ENCODE data around the gene MAPRE3.

The MAPRE3 gene

DNA sequence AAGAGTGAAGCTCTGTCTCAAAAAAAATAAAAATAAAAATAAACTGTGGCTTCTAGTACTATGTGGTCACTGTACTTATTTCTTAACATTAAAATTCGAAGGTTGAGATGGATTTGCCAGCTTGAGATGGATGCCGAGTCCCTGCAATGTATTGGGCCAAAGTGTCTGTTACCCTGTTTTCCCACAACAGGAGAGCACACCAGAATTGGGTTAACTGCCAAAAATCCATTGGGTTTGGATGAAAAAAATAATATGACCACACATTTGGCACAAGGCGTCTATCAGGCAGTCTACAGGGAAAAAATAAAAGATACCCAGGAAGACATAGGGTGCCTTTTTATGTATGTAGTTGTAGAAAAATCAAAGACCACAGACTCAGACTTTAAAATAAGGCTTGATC is 19.2 kb upstream of the MAPRE3 start:
- DNase-seq = no peak

DNA sequence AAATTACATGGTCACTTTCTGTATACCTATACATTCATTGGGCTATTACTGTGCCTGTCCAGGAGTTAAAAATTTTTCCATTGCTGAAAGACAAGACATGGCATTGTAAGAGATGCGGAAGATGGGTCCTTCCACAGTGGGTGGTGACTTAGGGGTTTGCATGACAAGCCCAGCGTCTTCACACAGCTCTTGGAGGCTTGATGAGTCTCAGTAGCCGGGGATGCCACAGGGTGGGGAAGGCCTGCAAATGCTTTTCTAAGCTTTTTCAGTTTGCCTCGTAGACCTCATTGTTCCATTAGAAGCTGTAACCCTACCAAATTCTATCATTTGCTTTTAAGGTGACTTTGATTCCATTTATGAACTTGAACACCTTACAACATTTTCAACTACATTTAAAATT is 18.1 kb upstream of the MAPRE3 start:
- no peak for DNase-seq

DNA sequence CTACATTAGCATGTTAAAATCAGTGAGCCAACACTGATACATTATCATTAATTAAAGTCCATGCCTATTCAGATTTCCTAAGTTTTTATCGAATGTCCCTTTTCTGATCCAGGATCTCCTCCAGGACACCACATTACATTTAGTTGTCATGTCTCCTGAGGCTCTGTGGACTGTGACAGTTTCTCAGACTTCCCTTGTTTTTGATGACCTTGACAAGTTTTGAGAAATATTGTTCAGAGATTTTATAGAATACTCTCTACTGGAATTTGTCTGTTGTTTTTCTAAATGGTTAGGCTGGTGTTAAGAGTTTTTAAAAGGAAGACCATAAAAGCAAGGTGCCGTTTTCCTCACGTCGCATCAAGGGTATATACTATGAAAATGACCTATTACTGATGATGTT is 16.3 kb upstream of the MAPRE3 start:
- no peak for DNase-seq

DNA sequence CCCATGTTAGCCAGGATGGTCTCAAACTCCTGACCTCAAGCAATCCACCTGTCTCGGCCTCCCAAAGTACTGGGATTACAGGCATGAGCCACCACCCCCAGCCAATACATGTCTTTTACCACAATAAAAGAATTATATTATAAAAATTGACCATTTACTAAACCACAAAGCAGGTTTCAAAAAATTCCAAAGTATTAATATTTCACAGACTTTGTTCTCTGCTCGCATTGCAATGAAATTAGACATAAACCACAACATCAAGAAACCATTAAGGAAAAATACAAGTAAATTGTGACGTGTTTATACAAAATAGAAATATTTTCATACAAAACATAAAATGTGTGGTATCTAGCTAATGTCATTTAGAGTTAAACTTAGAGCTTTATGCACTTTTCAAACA is 13.4 kb upstream of the MAPRE3 start:
- DNase-seq = no peak

DNA sequence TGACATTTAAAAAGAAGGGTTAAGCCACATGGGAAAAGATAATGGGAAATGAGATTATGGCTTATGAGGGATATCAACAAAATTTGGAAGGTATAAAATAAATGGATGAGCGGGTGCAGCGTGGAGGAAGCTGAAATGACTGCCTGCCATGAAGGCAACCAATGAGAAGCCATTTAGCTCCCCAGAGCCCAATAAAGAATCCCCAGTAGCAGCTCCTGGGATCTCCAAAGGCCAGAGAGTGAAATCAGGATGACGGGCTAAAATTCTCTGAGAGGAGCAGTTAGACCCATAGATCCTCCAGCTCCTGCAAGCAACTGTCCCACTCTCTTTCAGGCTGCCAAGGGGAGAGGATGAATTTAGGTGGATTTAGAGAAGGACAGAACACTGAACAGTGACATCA is 12.9 kb upstream of the MAPRE3 start:
- DNase-seq = no peak

DNA sequence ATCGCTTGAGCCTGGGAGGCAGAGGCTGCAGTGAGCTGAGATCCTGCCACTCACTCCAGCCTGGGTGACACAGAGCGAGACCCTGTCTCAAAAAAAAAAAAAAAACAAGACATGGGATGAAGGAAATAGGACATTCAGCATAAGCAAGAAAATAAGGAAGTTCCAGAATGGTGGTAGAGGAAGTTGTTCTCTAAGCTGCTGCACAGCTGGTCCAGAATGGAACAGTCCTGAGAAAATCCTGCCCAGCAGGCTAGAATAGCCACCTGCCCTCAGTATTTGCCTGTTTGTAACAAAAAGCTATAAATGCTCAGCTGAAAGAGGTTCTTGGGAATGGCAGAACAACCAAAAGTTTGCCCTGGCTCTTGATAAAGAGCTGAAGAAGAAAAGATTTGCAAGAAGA is 11.1 kb upstream of the MAPRE3 start:
- no peak for DNase-seq

DNA sequence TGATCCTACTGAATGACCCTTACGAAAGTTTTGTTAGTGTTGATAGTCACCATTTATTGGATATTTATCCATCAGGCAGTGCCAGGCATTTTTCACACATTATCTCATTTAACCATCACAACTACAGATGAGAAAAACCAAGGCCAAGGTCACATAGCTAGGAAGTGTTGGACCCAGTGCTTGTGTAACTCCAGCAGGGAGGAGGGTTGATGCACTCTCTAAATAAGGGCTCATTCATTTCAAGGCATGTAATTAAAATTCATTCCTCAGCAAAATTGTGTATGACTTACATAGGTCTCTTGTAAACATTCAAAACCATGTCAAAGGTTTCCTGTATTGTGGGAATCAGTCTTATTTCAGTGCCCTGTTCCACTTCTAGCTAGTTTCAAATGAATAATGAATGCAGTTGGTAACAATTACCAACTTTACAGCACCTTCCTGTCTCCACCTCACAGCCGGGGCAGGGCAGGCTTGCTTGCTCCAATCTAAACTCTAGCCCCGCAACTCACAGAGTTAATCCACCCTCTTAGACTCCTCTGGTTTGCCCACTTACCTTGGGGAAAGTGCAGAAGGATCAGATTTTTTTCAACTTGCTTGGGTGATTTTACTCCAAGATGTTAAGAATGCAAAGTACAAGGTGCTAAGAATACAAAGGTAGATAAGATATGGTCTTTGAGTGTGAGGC is 5.8 kb upstream of the MAPRE3 start:
- DNase-seq = no peak

DNA sequence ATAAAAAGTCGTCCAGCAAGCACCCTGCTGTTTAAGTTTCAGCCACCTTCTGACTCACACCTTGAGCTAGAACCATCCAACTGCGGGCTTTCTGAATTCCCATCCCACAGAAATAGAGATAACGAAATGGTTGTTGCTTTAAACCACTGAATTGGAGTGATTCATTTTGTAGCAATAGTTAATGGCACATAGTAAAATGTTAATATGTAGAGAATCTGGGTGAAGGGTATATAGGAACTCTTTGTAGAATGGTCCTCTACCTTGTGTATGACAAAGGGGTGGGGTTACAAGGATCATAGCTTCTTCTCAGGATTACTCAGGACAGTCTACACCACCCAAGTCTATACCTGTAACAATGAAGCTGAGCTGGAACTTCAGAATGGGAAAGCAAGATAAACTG is 2.4 kb upstream of the MAPRE3 start:
- DNase-seq = no peak

DNA sequence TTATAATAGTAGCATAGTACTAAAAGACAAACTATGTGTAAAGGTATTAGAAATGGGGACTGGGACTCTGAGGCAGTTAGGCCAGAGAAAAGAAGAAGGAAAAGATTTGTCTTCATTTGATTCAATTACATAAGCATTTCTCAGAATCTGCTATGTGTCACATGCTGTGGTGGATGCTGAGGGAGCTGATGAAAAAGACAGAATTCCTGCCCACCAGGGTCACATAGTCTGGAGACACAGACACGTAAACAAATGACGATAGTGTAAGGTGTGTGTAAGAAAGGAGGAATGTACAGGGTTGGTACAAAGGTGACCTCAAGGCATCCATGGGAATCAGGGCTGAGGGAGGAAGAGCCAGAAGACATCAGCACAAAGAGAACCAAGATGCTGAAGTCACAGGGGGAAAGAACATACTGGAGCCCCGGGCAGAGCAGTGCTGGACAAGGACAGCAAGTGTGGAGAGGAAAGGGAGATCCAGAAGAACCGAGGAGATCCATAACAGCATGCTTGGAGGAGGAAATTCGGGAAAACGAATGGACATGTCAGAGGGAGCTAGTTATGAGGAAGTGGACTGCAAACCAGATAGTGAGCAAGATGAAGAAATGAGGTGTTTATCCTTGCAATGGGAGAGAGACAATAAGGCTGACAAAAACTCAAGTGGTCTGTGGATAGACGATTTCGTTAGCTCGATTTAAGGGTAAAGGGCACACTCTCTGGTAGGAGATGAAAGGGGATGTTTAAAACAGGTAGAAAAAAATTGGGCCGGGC is 1.2 kb upstream of the MAPRE3 start:
- no peak for DNase-seq

DNA sequence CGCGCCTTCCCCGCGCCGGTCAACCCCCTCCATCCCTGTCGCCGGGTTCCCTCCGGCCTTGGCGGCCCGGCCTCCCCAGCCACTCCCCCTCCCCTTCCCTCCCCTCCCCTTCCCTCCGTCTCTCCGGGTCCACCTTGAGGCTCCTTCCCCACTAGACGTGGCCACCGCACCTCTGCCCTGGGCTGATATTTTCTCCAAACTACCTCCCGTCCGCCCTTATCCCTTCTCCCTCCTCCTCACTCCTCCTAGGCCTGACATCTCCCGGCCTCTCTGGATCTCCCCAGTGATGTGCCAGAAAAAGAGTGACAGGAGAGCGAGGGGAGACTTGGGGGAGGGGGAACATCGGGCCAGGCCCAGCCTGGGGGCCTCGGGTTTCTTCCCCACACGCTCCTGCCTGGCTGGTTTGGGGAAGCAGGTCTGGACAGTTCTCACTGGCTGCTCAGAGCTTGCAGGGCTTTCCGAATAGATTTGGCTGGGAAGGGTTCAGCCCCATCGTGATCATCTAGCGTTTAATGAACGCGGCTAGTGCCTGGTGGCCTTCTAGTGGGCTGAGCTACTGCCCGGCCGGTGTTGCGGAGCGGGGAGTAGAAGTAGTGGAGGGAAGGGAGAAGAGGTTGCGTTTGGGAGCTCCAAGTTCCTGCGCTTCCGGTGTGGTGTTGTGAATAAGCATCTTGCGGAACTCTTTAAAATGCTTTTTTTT is 641 bp downstream of the MAPRE3 start:
- DNase-seq = no peak

DNA sequence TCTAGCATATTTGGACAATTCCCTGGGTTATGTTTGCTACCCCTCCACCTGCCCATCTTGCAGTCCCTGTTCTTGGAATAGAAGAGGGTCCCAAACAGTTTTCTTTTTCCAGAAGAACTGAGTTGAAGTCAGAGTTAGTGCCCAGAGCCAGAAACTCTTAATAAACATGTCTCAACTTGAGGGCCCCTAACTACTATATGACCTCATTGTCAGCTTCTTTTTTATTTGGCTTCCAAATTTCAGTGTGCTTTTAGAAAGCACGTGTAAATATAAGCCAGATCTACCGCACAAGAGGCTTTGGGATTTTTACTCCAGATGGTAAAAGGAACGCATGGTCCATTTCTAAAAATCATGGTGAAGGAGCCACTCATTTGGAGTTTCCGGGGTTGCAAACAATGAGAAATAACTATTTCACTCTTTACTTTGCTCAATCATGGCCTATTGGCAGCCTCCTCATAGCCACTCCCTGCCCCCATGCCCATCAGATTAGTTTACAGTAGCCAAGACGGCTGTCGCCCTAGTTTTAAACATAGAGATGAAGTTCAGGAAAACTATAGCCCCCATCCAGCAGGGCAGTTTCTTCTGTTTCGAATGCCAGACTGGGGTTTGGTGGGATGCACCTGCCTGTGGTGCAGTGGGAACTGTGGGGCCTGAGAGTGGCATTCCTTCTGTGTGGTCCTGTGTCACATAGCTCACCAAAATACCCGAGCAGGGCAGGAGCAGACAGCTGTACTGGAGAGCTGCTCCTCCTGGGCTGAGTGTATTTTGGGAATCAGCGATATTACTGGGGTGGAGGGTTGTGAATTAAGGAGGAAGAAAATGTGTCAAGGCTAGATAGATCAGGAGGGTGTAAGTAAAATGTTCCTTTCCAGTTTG is 1.7 kb downstream of the MAPRE3 start:
- no peak for DNase-seq

DNA sequence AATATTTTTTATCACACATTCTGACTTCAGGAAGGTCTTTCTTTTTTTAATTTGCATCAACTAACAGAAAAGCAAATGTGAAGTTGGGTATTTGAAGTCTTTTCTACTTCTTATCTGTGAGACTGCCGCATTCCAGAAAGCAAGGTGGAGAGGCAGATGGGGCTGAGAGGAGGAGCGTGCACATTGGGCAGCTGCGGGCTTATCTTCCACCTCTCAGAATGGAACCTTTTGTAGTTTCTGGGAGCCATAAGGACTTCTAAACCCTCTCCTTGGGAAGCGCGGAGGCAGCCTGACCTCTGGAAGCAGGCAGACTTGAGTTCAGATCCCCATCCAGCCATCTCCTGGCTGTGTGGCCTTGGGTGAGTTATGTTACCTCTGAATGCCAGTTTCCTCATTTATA is 3.9 kb downstream of the MAPRE3 start:
- no peak for DNase-seq

DNA sequence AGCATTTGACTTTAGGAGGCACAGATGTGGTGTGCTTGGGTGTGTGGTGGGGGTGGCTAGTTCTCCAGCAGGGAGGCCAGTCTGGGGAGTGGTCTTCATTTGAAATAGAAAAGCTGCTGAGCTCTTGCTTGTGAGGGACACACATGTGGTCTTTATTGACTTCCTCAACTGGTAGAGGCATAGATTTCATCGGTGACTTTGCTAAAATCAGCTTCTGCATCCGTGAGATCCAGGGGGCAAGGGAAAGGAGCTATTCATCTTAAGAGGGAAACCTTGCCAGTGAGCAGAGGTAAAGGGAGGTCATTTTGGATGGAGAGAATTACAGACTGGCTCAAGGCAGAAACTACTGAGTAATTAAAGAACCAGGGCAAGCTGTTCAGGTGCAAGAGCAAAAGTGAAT is 4.7 kb downstream of the MAPRE3 start:
- DNase-seq = no peak

DNA sequence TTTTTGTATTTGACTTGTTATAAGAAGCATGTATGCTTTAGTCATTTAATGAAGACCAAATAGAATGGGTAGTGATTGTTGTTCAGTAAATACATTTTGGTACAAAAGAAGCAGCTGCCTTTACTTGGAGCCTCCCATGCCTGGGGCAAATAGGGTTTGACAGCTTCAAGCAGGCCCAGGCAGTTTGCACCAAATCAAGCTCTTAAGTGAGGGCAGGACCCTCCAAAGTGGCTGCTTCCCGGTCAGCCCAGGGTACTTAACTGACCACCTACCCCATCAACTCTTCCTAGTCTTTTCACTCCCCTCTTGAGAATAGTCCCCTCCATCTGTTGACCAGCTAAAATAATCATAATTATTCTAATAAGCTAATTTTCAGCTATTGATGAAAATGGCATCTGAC is 5.2 kb downstream of the MAPRE3 start:
- DNase-seq = no peak

DNA sequence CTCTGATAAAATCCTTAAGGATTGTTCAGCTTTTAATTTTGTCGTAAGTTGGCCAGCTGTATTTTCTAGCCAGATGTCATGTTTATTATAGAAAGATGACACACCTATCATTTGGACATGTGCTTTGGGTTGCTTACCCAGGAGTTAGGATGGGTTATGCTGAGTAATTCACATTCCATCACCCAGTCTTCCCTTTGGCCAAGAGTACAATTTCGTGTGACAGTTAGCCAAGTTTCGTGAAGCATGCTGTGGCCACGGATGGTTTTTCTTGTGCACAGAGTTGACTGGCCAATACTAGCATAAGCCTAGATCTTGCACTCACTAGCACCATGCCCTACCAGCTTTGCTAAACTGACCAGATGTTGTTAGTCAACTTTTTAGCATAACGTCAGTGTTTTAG is 5.8 kb downstream of the MAPRE3 start:
- DNase-seq = no peak

DNA sequence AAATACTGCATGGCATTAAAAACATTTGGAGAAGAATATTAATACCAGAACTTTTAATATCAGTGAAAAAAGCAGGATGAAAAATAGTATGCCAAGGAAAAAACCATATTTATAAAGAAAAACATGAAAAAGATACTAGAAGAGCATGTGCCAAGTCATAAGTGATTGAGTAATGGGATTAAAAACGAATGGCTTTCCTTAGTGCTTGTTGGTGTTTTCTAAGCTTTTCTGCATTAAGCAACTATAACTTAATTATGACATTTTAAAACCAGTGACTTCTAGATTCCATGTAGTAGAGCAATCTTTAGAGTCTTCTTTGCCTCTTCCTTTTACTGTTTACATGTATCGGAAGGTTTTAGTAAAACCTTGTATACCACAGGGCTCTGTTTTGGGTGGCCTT is 6.6 kb downstream of the MAPRE3 start:
- no peak for DNase-seq

DNA sequence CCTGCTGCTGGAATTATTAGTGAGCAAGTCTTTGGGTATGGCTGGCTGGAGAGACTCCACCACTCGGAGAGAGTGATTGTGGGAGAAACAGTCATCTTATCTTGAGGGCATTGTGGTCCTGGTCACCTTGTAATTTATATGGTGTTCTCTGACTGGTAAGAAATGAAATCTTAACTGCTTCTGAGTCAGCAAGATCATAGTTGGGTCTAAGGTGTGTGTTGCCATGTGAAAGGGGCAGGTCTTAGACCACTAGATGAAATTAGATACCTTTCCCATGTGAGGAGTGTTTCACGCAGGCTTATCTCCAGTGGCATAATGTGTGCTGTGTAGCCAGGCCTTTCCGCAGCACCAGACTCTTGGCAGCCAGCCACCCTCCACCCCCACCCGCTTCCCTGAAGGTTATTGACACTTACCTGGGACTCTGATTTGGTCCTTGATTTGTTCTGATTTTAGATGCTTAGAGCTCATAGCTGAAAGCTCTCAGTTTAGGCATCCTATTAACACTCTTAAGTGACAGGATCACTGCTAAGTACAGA is 7.7 kb downstream of the MAPRE3 start:
- DNase-seq = no peak

DNA sequence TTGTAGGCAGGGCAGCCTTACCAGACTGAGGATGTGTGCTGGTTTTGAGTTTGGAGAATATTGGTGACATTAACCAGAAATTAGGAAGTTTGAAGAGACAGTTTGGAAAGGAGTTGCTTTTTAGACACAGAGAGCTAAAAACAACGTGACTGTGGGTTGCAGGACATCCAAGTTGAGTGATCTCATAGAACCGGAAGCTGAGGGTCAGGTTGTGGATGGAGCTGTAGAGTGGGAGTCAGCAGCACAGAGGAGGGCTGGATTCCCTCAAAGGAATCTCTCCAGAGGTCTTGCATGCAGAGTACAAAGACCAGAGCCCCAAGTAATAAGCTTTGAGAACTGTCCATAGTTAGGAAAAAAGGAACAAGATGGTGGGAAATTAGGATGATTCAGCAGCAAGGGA is 9.3 kb downstream of the MAPRE3 start:
- no peak for DNase-seq

DNA sequence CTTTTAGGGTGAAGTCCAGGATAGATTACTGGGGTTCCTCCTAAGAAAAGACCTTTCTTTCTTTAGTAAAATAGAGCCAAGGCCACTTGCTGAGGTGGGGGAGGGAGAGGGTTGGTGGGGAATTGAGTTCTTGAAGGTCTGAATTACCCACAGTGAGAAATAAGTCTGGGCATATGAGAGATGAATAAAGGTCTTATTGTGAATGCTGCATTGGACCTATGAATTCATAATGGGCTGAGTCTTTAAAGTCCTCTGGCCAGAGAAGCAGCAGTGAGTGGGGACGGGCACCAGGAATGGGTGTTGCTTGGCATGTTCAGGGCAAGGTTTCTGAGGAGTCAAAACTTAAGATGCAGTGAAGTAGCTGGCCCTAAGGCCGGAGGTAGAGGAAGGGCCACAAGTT is 10.5 kb downstream of the MAPRE3 start:
- no peak for DNase-seq

DNA sequence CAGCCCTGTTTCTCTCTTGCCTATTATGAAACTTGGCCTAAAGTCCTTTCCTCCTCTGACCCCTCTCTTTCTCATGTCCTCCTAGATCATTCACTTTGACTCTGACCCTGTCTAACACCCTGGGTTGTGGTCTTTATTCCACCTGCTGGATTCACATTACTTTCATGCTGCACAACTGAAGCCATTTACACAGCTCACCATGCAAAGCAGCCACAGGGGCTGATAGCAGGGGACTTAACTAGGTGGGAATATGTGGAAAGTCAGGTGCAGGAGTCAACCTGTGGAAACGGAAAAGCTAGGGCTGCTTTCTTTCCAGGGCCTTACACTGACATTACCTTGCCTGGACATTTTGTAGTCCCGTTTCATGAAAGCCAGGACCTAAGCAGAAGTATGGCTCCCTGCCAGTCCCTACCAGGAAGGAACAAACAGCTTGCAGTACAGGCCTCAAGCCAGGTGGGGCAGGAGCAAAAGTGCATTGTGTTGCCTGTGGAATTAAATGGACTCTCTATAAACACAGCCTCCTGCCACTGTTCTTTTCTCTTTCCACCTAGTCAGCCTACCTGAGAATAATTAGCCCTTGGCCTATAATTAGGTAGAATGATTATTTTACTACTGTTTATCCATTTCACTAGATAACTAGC is 11.8 kb downstream of the MAPRE3 start:
- DNase-seq = no peak

DNA sequence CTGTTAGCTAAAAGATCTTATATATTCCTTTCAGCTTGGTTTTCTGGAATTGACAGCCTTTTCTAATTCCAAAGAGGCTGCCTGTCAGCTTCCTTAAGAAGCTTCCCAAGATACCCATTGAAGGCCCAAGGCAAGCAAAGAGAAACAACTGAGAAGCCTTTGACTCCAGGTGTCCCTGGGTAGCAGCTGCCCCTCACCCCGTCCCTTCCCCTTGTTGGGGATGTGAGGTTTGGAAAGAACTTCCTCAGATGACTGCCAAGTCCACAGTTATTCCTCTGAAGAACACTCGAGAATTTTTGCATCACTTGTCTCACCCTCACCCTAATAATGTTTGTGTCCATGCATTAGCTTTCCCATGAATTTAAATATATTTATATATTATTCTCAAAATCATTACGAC is 13.3 kb downstream of the MAPRE3 start:
- no peak for DNase-seq

DNA sequence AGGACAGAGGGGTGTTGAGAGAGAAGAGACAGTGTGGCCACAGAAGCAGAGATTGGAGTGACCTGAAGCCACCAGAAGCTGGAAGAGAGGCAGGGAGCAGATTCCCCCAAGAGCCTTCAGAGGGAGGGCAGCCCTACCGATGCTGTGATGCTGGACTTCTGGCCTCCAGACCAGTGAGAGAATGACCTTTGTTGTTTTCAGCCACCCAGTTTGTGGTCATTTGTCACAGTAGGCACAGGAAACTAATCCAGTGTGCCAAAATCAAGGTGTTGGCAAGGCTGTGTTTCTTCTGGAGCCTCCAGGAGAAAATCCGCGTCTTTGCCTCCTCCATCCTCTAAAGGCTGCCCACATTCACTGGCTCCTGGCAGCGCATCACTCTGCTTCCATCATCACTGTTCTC is 15.4 kb downstream of the MAPRE3 start:
- DNase-seq = no peak

DNA sequence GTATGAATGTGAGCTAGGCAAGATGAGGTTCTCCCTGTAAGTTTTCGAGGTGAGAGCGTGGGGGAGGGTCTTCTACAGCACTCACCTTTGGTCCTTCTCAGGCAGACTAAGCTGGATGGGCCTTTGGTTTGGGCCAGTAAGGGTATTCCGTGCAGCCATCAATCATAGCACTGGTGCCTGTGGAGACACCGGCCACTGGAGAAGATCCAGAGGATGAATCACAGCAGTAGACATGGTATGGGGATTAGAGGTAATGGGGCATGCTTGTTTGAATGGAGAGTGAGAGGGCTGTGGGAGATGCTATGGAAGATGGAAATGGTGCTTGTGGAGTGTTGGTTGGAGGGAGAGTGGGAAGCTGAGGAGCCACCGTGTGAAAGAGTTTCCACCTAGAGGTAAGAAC is 16.1 kb downstream of the MAPRE3 start:
- no peak for DNase-seq
